Memory B cell (primary cell): Measurements from ENCODE around the gene CFAP54.
A peak's percentile ranks its signal among the peaks of the same experiment; 100 is the strongest.
"Not testable (repeated sequence)": the region's sequence is repeated elsewhere in the genome, so short reads cannot be mapped to it uniquely, and the experiment has no call there.

Source experiments
- ATAC-seq: fragments of 150-1000 bp; cut with Tn5 transposase; 2 replicates; pipeline ENCODE4 v1.10.0; 2021; ENCODE audit warnings: low read depth, mild to moderate bottlenecking, moderate library complexity
- DNase-seq, 2 donors: peaks; one replicate each; pipeline ENCODE4 v3.0.0; 2022; ENCODE audit warnings: low spot score in 2 of 2
- H3K27ac Mint-ChIP-seq: one replicate; pipeline ENCODE4 v1.8.0; 2022; ENCODE audit warnings: mild to moderate bottlenecking, moderate library complexity, mixed read lengths
- H3K27me3 Mint-ChIP-seq: one replicate; pipeline ENCODE4 v1.8.0; 2022; ENCODE audit warnings: mixed read lengths
- H3K36me3 Mint-ChIP-seq: one replicate; pipeline ENCODE4 v1.8.0; 2022; ENCODE audit warnings: mild to moderate bottlenecking, mixed read lengths
- H3K4me1 Mint-ChIP-seq: one replicate; pipeline ENCODE4 v1.8.0; 2022; ENCODE audit warnings: mixed read lengths
- H3K4me3 Mint-ChIP-seq: one replicate; pipeline ENCODE4 v1.8.0; 2022; ENCODE audit warnings: mild to moderate bottlenecking, moderate library complexity, mixed read lengths
- H3K9me3 Mint-ChIP-seq: one replicate; pipeline ENCODE4 v1.8.0; 2022; ENCODE audit warnings: mixed read lengths

The CFAP54 gene

DNA sequence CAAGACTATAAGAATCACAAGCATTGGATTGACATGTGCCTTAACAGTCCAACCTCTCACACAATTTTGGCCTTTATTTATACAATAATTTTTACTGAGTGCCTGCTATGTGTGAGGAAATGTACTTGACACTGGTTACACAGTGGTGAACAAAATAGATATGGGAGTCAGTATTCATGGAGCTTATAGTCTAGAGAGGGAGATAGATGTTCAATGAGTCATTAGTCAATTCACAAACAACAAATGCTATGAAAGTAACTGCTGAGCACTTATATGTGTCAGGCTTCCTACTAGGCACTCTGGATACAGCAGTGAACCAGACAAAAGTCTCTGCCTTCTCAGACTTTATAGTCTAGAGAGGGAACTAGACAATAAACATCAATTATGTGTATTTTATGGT, 3.7 kb downstream of the CFAP54 start:
- Mint-ChIP-seq H3K9me3 (peaks cover 1% of the 10 kb centered on the region), H3K36me3 (no peaks in the 10 kb centered on the region), H3K4me3 (no peak overlapping the region), H3K4me1 (peaks cover 8% of the 10 kb centered on the region), H3K27ac (no peak overlapping the region), H3K27me3 (no peaks in the 10 kb centered on the region)
- ATAC-seq, result no peak
- DNase-seq, result no peak

DNA sequence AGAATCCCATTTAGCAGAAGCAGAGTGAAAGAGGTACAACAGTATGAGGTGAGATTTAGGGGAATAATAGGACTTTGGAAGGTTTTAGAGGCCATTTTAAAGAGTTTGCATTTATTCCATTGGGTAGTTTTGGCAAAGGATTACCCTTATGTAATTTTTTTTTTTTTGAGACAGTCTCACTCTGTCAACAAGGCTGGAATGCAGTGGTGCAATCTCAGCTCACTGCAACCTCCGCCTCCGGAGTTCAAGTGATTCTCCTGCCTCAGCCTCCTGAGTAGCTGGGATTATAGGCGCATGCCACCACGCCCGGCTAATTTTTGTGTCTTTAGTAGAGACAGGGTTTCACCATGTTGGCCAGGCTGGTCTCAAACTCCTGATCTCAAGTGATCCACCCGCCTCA, 4.8 kb downstream of the CFAP54 start:
- not testable (repeated sequence) for H3K9me3 Mint-ChIP-seq, H3K4me3 Mint-ChIP-seq, H3K27me3 Mint-ChIP-seq, ATAC-seq, H3K27ac Mint-ChIP-seq, H3K4me1 Mint-ChIP-seq, H3K36me3 Mint-ChIP-seq, DNase-seq

DNA sequence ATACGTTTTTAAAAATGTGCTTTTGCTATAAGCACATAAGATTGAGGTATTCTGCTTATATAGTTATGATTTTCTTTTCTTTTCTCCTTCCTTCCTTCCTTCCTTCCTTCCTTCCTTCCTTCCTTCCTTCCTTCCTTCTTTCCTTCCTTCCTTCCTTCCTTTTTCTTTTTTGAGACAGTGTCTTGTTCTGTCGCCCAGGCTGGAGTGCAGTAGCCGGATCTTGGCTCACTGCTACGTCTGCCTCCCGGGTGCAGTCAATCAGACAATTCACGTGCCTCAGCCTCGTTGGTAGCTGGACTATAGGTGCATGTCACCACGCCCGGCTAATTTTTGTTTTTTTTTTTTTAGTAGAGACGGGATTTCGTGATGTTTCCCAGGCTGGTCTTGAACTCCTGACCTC, 5.8 kb downstream of the CFAP54 start:
- no peaks in the 10 kb centered on the region for H3K27me3 Mint-ChIP-seq
- H3K4me3 Mint-ChIP-seq, result peak overlapping the region; percentile 75
- peaks cover 1% of the 10 kb centered on the region for H3K9me3 Mint-ChIP-seq
- H3K4me1 Mint-ChIP-seq, result peaks cover 10% of the 10 kb centered on the region
- peak overlapping the region; percentile 72 for H3K27ac Mint-ChIP-seq
- ATAC-seq (peak; percentile 74), DNase-seq (no peak)
- no peaks in the 10 kb centered on the region for H3K36me3 Mint-ChIP-seq

DNA sequence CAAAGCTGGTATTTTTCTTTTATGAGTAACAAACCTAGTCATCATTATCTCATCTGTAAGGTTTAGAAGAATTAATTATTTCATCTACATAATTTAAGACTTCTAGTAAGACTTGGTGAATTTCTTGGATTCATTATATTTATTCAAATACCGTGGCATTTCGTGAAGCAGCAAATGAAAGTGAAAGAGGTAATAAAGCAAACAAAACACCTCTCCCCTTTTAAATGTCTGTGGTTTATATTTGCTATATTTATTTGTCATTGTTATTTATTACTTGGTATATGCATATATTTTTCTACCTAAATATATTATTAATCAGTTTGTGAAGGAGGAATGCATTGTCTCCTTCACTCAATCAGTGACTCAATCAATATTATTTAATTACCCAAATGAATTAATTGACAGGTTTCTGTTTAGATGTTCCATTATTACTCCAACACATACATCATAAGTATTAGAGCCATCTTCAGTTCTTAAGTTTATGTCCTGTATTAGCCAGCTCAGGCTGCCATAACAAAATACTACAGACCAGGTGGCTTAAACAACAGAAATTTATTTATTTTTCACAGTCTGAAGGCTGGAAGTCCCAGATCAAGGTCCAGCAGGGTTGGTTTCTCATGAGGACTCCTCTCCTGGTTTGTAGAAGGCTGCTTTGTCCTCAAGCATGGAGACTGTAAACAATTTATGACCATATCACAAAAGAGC, 6.6 kb downstream of the CFAP54 start:
- peaks cover 1% of the 10 kb centered on the region for H3K9me3 Mint-ChIP-seq
- H3K4me3 Mint-ChIP-seq, result no peak overlapping the region
- H3K27me3 Mint-ChIP-seq, result no peaks in the 10 kb centered on the region
- no peak overlapping the region for H3K27ac Mint-ChIP-seq
- DNase-seq, result no peak
- ATAC-seq, result peak; percentile 70
- H3K4me1 Mint-ChIP-seq, result peaks cover 16% of the 10 kb centered on the region
- H3K36me3 Mint-ChIP-seq, result no peaks in the 10 kb centered on the region

DNA sequence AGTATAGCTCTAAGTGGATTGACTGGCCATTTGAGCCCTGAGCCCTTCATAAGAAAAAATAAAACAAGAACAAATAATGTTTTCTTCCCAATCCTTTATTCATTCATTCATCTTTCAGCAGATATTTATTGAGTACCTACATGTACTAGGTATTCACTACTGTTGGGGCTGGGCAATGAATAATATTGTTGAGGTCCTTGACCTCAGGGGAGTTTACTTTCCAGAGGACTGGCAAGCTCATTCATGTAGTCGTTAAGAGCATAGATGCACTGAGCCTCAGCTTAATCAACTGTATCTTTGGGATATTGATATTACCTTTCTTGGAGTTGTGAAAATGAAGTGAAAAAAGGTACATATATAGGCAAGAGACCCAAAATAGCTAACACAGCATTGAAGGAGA, 7.6 kb downstream of the CFAP54 start:
- Mint-ChIP-seq H3K27me3 (no peaks in the 10 kb centered on the region), H3K4me3 (no peak overlapping the region), H3K36me3 (no peaks in the 10 kb centered on the region), H3K9me3 (peaks cover 1% of the 10 kb centered on the region), H3K27ac (no peak overlapping the region), H3K4me1 (peaks cover 26% of the 10 kb centered on the region)
- DNase-seq, result no peak
- ATAC-seq, result no peak

DNA sequence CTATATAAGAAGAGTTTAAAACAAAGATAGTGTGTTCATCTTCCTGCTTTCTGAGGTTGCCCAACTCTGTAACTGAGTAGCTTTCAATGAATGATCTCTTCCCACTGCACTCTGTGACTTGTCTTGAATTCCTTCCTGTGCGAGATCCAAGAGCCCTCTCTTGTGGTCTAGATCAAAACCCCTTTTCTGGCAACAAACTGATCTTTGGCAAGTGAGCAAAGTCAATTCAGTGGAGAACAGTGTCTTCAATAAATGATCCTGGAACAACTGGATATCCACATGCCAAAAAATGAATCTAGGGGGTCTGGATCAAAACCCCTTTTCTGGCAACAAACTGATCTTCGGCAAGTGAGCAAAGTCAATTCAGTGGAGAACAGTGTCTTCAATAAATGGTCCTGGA, 8.5 kb downstream of the CFAP54 start:
- ATAC-seq, result no peak
- no peak for DNase-seq
- peaks cover 30% of the 10 kb centered on the region for H3K4me1 Mint-ChIP-seq
- H3K27me3 Mint-ChIP-seq, result no peaks in the 10 kb centered on the region
- H3K27ac Mint-ChIP-seq, result no peak overlapping the region
- no peak overlapping the region for H3K4me3 Mint-ChIP-seq
- peaks cover 1% of the 10 kb centered on the region for H3K9me3 Mint-ChIP-seq
- H3K36me3 Mint-ChIP-seq, result no peaks in the 10 kb centered on the region

DNA sequence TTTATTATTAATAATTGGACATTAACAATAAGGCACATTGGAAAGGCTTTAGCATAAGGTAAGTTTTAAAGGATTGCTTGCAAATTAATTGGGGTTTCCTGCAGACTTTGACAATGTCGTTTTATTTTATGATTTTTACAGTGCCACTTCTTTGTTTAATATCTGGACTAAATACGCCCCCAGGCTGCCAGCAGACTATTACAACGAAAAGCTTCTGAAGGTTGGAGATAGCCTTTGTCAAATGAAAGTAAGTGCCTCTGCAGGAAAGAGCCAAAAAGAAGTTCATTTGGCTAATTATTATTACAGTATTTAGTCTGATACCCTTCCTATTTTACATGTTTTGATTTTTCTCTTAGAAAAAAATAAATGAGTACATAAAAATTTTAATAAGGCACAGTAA, 11.3 kb downstream of the CFAP54 start:
- peak overlapping the region; percentile 76 for H3K27ac Mint-ChIP-seq
- ATAC-seq (no peak), DNase-seq (no peak)
- no peaks in the 10 kb centered on the region for H3K36me3 Mint-ChIP-seq
- H3K4me1 Mint-ChIP-seq, result peaks cover 31% of the 10 kb centered on the region
- no peaks in the 10 kb centered on the region for H3K27me3 Mint-ChIP-seq
- H3K4me3 Mint-ChIP-seq, result no peak overlapping the region
- peaks cover 1% of the 10 kb centered on the region for H3K9me3 Mint-ChIP-seq

DNA sequence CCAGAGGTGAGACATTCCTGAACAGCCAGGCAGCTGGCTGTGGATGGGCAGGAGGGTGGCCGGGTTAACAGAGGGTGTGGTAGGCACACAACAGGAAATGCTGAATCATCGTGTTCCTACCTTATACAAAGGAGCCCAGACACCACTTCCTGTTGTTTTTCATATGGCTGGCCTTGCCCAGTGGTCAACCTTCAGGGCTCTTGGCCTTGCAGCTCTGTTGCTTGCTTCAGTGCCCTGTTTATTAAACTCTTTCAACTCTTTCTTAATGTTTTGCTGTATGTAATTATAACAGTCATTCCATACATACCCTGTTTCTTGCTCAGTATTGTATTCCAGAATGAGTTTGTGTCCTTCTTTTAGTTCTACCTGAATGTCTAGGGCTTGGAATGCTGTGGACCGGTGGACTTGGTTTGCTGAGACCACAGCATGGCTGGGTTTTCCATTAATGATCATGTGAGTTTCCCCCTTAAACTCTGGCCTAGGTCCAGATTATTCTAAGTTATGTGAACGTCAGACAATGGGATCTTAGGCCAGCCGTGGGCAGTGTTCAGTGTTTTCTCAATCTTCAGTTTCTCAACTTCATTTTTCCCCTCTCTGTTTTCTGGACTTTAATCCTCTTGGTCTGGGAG, 11.9 kb downstream of the CFAP54 start:
- H3K4me1 Mint-ChIP-seq, result peaks cover 31% of the 10 kb centered on the region
- H3K36me3 Mint-ChIP-seq, result no peaks in the 10 kb centered on the region
- no peaks in the 10 kb centered on the region for H3K27me3 Mint-ChIP-seq
- peak overlapping the region; percentile 76 for H3K27ac Mint-ChIP-seq
- peaks cover 1% of the 10 kb centered on the region for H3K9me3 Mint-ChIP-seq
- peak overlapping the region; percentile 53 for H3K4me3 Mint-ChIP-seq
- no peak for DNase-seq
- ATAC-seq, result peak; percentile 75

DNA sequence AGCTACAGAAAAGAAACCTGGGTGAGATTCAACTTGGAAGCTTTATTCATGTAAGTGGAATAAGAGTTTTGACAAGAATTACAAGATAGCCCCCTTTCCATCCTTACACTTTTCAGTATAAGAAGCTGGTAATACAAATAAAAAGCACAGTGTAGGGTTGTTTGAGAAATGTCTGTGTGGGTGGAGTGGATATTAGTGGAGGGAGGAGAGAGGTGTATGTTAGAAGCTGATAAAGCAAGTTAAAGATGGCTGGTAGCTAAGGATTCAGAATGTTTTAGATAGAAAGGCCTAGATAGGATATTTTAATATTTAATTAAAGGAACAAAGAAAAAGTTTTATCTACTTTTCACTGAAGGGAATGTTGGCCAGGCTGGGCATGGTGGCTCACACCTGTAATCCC, 12.5 kb downstream of the CFAP54 start:
- Mint-ChIP-seq H3K4me1 (peaks cover 31% of the 10 kb centered on the region), H3K36me3 (no peaks in the 10 kb centered on the region), H3K9me3 (peaks cover 1% of the 10 kb centered on the region), H3K27ac (peak overlapping the region; percentile 76), H3K4me3 (no peak overlapping the region), H3K27me3 (no peaks in the 10 kb centered on the region)
- no peak for ATAC-seq
- DNase-seq, result no peak

DNA sequence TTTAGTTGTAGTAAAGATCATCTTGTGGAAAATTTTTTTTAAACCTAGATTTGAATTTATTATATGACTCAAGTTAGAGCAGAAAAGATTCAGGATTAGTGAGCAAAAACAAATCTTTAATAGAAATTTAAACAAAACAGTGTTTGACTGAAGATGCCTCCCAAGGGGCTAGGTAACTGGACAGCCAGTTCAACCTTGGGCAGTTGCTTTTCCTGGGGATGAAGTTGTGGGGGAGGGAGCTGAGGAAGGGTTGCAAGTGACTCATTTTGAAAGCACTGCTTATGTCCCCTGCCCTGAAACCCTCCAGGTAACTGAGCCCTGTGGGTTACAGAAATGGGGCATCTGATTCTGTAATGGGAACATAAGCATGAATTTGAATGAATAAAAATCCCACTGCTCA, 13.1 kb downstream of the CFAP54 start:
- H3K36me3 Mint-ChIP-seq, result no peaks in the 10 kb centered on the region
- H3K9me3 Mint-ChIP-seq, result peaks cover 1% of the 10 kb centered on the region
- H3K27me3 Mint-ChIP-seq, result no peaks in the 10 kb centered on the region
- peaks cover 29% of the 10 kb centered on the region for H3K4me1 Mint-ChIP-seq
- ATAC-seq (no peak), DNase-seq (no peak)
- no peak overlapping the region for H3K4me3 Mint-ChIP-seq
- H3K27ac Mint-ChIP-seq, result peak overlapping the region; percentile 86

DNA sequence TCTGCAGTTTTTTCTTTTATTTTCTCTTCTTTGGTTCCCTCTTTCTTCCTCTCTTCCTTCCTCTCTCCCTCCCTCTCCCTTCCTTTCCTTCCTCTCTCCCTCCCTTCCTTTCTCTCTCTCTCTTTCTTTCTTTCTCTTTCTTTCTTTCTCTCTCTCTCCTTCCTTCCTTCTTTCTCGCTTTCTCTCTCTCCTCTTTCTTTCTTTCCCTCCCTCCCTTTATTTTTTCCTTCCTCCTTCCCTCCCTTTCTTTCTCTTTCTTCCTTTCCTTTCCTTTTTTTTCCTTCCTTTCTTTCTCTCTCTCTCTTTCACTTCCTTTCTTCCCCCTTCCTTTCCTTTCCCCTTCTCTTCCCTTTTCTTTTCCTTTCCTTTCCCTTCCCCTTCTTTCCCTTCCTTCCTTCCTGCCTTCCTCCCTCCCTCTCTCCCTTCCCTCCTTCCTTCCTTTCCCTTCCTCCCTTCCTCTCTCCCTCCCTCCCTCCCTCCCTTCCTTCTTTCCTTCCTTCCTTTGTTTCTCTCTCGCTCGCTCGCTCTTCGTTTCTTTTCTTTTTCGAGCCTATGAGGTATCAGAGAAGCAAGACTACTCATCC, 13.7 kb downstream of the CFAP54 start:
- no peaks in the 10 kb centered on the region for H3K36me3 Mint-ChIP-seq
- no peak overlapping the region for H3K4me3 Mint-ChIP-seq
- peaks cover 29% of the 10 kb centered on the region for H3K4me1 Mint-ChIP-seq
- H3K27me3 Mint-ChIP-seq, result no peaks in the 10 kb centered on the region
- ATAC-seq (no peak), DNase-seq (no peak)
- H3K27ac Mint-ChIP-seq, result peak overlapping the region; percentile 86
- H3K9me3 Mint-ChIP-seq, result no peaks in the 10 kb centered on the region

DNA sequence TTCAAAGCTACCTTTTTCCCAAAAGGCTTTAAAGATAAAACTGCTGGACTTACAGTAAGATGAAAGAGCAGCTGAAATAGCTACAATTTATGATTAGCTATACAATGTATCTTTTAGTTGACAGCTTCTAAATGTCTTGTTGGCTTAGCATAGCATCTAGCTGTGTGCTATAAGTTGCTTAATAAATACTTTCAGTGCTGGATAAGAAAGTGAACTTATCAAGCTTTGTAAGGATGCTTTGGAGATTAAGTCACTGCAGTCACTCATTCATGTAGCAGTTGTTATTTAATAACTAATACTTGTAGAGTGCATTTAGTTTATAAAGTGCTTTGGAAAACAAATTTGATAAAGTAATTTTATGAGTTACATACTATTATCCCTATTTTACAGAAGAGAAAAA, 14.6 kb downstream of the CFAP54 start:
- no peak overlapping the region for H3K27ac Mint-ChIP-seq
- no peaks in the 10 kb centered on the region for H3K27me3 Mint-ChIP-seq
- ATAC-seq, result no peak
- DNase-seq, result no peak
- no peaks in the 10 kb centered on the region for H3K36me3 Mint-ChIP-seq
- H3K4me3 Mint-ChIP-seq, result no peak overlapping the region
- no peaks in the 10 kb centered on the region for H3K9me3 Mint-ChIP-seq
- peaks cover 29% of the 10 kb centered on the region for H3K4me1 Mint-ChIP-seq

DNA sequence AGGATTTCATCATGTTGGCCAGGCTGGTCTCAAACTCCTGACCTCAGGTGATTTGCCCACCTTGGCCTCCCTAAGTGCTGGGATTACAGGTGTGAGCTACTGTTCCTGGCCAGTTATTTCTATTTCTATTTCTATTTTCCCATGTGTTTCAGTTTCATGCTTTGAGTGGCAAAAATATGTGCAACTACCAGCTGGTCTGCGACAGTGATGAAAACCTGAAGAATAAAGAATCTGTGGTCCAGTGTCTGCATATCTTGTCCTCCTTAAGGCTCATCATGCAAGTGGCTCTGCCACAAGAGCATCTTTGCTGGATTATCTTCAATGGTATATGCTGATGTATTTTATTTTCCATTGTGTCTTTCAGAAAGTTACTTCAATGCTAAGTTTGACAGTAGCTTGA, 17.4 kb downstream of the CFAP54 start:
- ATAC-seq, result no peak
- H3K4me1 Mint-ChIP-seq, result peaks cover 13% of the 10 kb centered on the region
- H3K36me3 Mint-ChIP-seq, result no peaks in the 10 kb centered on the region
- no peaks in the 10 kb centered on the region for H3K9me3 Mint-ChIP-seq
- no peak for DNase-seq
- H3K27ac Mint-ChIP-seq, result no peak overlapping the region
- H3K4me3 Mint-ChIP-seq, result no peak overlapping the region
- H3K27me3 Mint-ChIP-seq, result no peaks in the 10 kb centered on the region

DNA sequence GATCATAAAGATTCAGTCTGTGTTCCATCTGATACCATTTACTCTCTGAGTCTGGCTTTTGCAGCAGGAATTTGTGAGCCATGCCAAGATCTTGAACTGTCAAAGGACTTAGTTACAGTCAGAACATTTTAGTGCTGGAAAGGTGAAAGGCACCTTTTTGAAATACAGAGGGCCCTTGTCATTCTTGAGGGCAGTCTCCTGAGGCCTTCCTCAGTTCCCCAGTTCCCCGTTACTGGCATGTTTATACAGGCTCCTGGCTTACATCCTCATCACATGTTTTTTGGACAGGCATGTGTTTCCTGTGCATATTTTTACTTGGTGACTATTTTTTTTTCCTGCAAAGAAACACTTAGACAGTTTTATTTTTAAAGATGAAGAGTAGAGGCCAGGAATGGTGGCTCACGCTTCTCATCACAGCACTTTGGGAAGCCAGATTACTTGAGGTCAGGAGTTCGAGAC, 21.0 kb downstream of the CFAP54 start:
- H3K36me3 Mint-ChIP-seq, result no peaks in the 10 kb centered on the region
- peaks cover 7% of the 10 kb centered on the region for H3K4me1 Mint-ChIP-seq
- no peaks in the 10 kb centered on the region for H3K27me3 Mint-ChIP-seq
- no peaks in the 10 kb centered on the region for H3K9me3 Mint-ChIP-seq
- DNase-seq (no peak), ATAC-seq (no peak)
- no peak overlapping the region for H3K4me3 Mint-ChIP-seq
- H3K27ac Mint-ChIP-seq, result no peak overlapping the region
